Parathyroid adenoma (tissue), 2 donors: ENCODE results near the gene VIPR2.

Experiments used
- H2AFZ ChIP-seq: fragments of 300-600 bp; sonication (generic); one replicate; pipeline ENCODE4 v1.7.0; 2017; ENCODE audit warnings: antibody characterized with exemption, mild to moderate bottlenecking
- H3K27ac ChIP-seq: fragments of 300-600 bp; sonication (generic); one replicate; pipeline ENCODE4 v1.7.0; 2017
- H3K27me3 ChIP-seq: fragments of 300-600 bp; sonication (generic); one replicate; pipeline ENCODE4 v1.7.0; 2017; ENCODE audit warnings: low read length; ENCODE audit not compliant: control insufficient read depth, insufficient read depth
- H3K36me3 ChIP-seq: fragments of 300-600 bp; sonication (generic); one replicate; pipeline ENCODE4 v1.7.0; 2017; ENCODE audit warnings: low read length; ENCODE audit not compliant: control insufficient read depth, insufficient read depth
- H3K4me1 ChIP-seq: fragments of 300-600 bp; sonication (generic); one replicate; pipeline ENCODE4 v1.7.0; 2017; ENCODE audit warnings: control low read depth
- H3K4me2 ChIP-seq: fragments of 300-600 bp; sonication (generic); one replicate; pipeline ENCODE4 v1.7.0; 2017; ENCODE audit warnings: low read length
- H3K4me3 ChIP-seq: fragments of 300-600 bp; sonication (generic); one replicate; pipeline ENCODE4 v1.7.0; 2017; ENCODE audit warnings: low read depth, low read length
- H3K79me2 ChIP-seq: fragments of 300-600 bp; sonication (generic); one replicate; pipeline ENCODE4 v1.7.0; 2017; ENCODE audit warnings: control low read depth
- H3K9ac ChIP-seq: fragments of 300-600 bp; sonication (generic); one replicate; pipeline ENCODE4 v1.7.0; 2017; ENCODE audit warnings: mild to moderate bottlenecking
- H3K9me3 ChIP-seq: fragments of 300-600 bp; sonication (generic); one replicate; pipeline ENCODE4 v1.7.0; 2017; ENCODE audit warnings: low read length; ENCODE audit not compliant: control insufficient read depth
- CTCF ChIP-seq: fragments of 300-600 bp; sonication (generic); IDR thresholded peaks from one replicate; pipeline ENCODE4 v1.7.0; 2017; ENCODE audit warnings: antibody characterized with exemption, mild to moderate bottlenecking
- donor health status: primary hyperparathyroidism.

The VIPR2 gene

GRCh38 chr7:159023746-159024145 lies 120.9 kb downstream of the VIPR2 start:
- Histone ChIP-seq H3K79me2 (no peaks in the 10 kb centered on the region), H3K4me1 (no peaks in the 10 kb centered on the region), H3K9me3 (no peaks in the 10 kb centered on the region), H3K4me2 (no peak overlapping the region), H2AFZ (no peak overlapping the region), H3K36me3 (no peaks in the 10 kb centered on the region), H3K27ac (no peak overlapping the region), H3K4me3 (no peak overlapping the region), H3K9ac (no peak overlapping the region), H3K27me3 (no peaks in the 10 kb centered on the region)
- TF ChIP-seq CTCF = no peak

- Histone ChIP-seq H3K27ac (no peak overlapping the region), H3K4me1 (no peaks in the 10 kb centered on the region), H3K79me2 (no peaks in the 10 kb centered on the region), H3K9ac (no peak overlapping the region), H3K9me3 (no peaks in the 10 kb centered on the region), H2AFZ (no peak overlapping the region), H3K36me3 (no peaks in the 10 kb centered on the region), H3K4me3 (no peak overlapping the region), H3K27me3 (no peaks in the 10 kb centered on the region), H3K4me2 (no peak overlapping the region)
- no peak for TF ChIP-seq CTCF
These were observed 121.5 kb downstream of the VIPR2 start for GRCh38 chr7:159023206-159023605.

GRCh38 chr7:159022238-159022993 lies 122.3 kb downstream of the VIPR2 start:
- no peak overlapping the region for H3K9ac ChIP-seq
- H3K9me3 ChIP-seq = no peaks in the 10 kb centered on the region
- TF ChIP-seq CTCF = no peak
- no peaks in the 10 kb centered on the region for H3K27me3 ChIP-seq
- H3K27ac ChIP-seq = no peak overlapping the region
- no peak overlapping the region for H3K4me2 ChIP-seq
- no peaks in the 10 kb centered on the region for H3K4me1 ChIP-seq
- no peak overlapping the region for H3K4me3 ChIP-seq
- H3K36me3 ChIP-seq = no peaks in the 10 kb centered on the region
- H2AFZ ChIP-seq = no peak overlapping the region
- no peaks in the 10 kb centered on the region for H3K79me2 ChIP-seq

- H3K27me3 ChIP-seq = no peaks in the 10 kb centered on the region
- H3K36me3 ChIP-seq = no peaks in the 10 kb centered on the region
- no peaks in the 10 kb centered on the region for H3K4me1 ChIP-seq
- no peak overlapping the region for H3K27ac ChIP-seq
- H2AFZ ChIP-seq = no peak overlapping the region
- no peaks in the 10 kb centered on the region for H3K9me3 ChIP-seq
- no peak overlapping the region for H3K4me3 ChIP-seq
- no peak overlapping the region for H3K9ac ChIP-seq
- no peak overlapping the region for H3K4me2 ChIP-seq
- no peak for TF ChIP-seq CTCF
- H3K79me2 ChIP-seq = no peaks in the 10 kb centered on the region
These were observed 123.7 kb downstream of the VIPR2 start for GRCh38 chr7:159020987-159021386.

- H3K9me3 ChIP-seq = no peaks in the 10 kb centered on the region
- no peak overlapping the region for H3K4me3 ChIP-seq
- no peaks in the 10 kb centered on the region for H3K79me2 ChIP-seq
- no peaks in the 10 kb centered on the region for H3K27me3 ChIP-seq
- no peak overlapping the region for H3K9ac ChIP-seq
- no peak for TF ChIP-seq CTCF
- H3K4me1 ChIP-seq = peaks cover 3% of the 10 kb centered on the region
- H3K27ac ChIP-seq = no peak overlapping the region
- H3K4me2 ChIP-seq = no peak overlapping the region
- no peaks in the 10 kb centered on the region for H3K36me3 ChIP-seq
- no peak overlapping the region for H2AFZ ChIP-seq
These were observed 125.6 kb downstream of the VIPR2 start for GRCh38 chr7:159019111-159019510.
